Putamen (tissue), 1 donor: ENCODE data around the gene ZNF516.
A peak's percentile ranks its signal among the peaks of the same experiment; 100 is the strongest.

Source experiments
- DNase-seq: peaks from one replicate; pipeline ENCODE4 v3.0.0-alpha.2; 2016; ENCODE audit warnings: low spot score

The ZNF516 gene

GRCh38 chr18:76361219-76361618, 133.8 kb downstream of the ZNF516 start:
- DNase-seq = no peak

DNA sequence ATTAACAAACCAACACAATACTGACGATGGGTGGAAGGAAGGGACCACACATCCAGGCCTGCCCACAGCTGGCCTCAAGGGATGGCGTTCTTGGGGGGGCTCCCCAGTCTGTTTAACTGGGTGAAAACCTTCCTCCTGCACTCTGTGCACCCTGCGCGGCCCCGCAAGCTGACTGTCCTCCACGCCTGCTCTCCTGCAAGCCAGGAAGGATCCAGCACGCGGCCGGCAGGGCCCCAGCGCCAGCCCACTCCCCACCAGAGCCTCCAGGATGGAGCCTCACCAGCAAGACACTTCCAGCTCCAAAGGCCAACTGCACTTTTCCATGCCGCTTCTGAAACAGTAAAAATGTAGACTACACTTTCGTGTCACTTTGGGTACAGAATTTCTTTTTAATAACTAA, 135.1 kb downstream of the ZNF516 start:
- no peak for DNase-seq

GRCh38 chr18:76358774-76359173, 136.3 kb downstream of the ZNF516 start:
- no peak for DNase-seq

DNA sequence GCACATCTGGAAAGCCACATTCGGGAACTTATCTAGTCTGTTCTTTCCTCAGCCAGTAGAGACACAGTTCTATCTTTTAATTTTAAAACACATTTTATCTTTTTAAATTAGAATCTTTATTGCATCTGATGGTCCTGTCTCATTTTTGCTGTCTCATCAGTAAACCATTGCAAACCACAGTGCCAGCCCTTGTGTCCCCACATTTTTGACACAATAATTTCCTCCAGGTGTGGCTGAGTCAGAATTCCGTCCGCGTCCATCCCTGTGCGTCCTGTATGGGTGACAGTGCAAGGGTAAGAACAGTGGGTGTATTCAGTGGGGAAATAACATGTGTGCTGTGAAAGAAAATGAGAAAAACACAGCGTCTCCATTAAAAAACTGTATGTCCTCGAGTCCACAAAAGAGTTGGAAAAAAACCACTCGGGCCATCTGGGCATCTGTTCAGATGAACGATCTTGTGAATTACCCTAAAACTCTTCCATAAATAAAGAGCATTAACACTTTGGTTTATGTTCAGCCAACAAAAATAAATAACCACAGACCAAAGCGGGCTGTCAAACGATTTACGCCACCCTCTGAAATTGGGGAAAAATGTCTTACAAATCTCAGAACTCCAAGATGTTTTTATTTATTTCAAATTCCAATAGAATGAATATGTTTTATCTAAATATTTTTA, 137.3 kb downstream of the ZNF516 start:
- no peak for DNase-seq

GRCh38 chr18:76357174-76357573, 137.9 kb downstream of the ZNF516 start:
- DNase-seq = no peak

DNA sequence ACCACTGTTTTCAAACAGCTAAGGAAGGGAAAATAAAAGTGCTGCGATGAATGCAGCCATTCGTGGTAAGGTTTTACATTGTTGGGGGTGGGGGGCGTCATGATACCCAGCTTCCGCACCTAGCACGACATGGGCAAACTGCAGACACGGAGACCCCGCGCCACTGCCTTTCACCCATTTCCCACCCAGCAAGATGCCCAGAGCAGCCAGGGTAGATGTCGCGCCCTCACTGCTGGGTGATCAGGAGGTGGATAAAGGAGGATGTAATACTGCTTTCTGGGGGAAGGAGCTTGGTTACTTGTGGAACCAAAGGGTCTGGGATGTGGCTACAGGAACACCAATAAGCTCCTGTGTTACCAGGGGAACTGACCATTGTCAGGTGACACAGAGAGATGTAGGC, 138.4 kb downstream of the ZNF516 start:
- DNase-seq = no peak

GRCh38 chr18:76354348-76354747, 140.7 kb downstream of the ZNF516 start:
- peak; percentile 57 for DNase-seq

GRCh38 chr18:76353500-76353899, 141.5 kb downstream of the ZNF516 start:
- DNase-seq = no peak

- DNase-seq = no peak
These were observed 142.0 kb downstream of the ZNF516 start for GRCh38 chr18:76353046-76353445.

GRCh38 chr18:76351961-76352581, 143.0 kb downstream of the ZNF516 start:
- peak; percentile 58 for DNase-seq

DNA sequence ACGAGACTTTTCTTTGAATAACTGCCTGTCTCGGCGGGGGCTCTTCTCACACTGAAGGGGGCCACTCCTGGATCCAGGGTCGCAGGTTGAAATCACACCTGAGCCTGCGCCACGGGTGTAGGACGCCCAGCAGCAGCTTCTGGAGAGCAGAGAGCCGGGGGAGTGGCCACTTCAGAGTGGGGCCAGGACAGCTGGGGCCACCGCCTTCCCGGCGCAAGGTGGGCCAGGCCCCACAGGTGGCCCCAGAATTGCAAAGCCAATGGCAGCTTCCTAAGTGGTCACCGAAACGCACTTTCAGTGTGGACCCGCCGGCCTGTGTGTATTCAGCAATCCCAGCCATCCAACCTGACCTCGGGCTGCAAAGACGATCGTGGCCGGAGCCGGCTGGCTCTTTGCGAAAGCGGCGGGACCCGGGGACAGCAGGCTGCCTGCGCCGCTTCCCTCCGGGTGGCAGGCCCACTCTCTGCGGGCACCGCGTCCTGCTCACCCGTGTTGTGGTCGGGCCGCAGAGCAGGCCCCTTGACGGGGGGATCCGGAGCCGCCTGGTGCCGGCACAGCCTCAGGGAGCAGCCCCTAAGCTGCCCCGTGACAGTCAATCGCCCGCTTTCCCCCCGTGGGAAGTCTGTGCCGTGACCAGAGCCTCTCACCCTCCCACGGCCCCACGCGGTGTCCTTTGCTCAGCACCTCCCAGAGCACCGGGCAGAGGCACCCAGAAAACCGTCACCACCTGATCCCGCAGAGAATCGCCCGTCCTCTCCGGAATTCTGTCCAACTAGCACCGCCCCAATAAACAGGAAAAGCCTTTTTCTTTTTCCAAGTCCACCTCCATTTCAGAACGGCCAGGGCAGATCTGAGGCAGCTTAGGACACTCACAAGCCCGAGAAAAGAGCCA, 144.7 kb downstream of the ZNF516 start:
- DNase-seq = no peak

DNA sequence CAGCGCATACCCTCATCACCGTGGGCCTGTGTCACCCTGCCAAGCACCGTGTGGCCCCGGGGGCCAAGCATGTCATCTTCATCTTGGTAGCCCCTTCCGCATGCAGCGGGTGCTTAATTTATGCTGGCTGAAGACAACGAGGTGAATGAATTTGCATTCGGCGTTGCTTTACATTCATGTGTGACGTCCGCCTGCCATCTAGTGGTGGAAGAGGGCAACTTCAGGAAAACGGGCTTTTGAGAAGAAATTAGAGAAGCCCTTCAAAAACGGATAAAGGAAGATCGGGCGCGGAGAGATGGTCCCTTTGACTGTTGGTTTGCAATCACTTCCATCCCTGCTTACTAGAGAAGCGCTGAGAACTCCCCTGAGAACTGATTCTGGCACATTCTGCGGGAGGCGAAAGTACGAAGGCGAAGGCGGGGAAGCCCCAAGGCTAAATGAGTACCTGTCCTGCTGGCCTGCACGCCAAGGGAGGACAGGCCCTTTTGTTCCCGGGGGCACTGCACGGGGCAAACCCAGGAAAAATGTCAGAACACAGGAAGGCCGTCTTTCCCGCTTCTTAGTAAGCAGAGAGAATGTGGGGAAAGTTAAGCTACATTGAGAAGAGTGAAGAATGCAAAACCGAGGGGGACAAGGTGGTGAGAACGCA, 145.9 kb downstream of the ZNF516 start:
- DNase-seq = peak; percentile 63

GRCh38 chr18:76348267-76349066, 146.6 kb downstream of the ZNF516 start:
- no peak for DNase-seq

DNA sequence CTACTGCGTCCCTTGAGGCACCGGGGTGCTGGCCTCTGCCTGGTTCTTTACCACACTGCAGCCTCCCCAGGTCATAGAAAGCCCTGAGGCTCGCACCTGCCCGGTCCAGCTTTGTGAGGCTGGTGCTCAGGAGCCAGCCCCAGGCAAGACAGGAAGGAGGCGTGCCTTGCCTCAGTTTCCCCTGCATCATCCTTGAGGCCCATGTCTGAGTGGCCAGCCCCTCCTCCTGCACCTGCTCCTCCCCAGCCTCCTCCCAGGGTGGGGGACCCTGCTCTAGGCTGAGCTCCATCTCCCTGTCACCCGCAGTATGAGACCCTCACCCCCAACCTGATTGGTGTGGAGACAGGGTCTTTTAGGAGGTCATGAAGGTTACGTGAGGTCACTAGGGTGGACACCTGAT, 147.7 kb downstream of the ZNF516 start:
- no peak for DNase-seq

GRCh38 chr18:76346490-76347130, 148.4 kb downstream of the ZNF516 start:
- no peak for DNase-seq

DNA sequence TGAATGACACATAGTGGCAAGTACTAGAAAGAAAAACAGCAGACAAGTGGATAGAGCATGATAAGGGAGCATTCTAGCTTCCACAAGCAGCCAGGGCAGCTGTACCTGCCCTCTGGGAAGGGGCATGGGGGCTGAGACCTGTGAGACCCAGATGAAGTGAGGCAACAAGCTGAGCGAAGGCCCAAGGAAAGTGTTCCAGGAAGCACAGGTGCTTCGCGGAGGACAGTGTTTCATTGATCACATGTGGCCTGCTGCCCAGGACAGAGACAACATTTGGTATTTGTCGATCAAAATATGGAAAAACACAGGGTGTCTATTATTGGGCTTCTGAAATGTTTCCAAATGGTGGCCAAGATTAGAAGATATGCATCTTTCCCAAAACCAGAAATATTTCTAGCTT, 149.1 kb downstream of the ZNF516 start:
- DNase-seq = no peak

DNA sequence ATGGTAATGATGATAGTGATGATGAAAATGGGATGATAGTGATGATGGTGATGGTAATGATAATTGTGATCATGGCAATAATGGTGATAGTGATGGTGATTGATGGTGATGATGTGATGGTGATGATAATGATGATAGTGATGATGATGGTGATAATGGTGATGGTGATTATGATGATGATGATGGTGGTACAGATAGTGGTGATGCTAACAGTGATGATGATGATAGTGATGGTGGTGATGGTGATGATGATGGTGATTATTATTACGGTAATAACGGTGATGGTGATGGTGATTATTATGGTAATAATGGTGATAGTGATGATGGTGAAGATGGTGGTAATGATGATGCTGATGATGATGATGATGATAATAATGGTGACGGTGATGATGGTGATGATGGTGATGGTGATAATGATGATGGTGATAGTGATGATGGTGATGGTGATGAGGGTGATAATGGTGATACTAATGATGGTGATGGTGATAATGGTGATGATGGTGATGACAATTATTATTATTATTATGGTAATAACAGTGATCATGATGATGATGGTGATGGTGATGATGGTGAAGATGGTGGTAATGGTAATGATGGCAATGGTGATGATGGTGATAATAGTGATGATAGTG, 151.0 kb downstream of the ZNF516 start:
- no peak for DNase-seq

DNA sequence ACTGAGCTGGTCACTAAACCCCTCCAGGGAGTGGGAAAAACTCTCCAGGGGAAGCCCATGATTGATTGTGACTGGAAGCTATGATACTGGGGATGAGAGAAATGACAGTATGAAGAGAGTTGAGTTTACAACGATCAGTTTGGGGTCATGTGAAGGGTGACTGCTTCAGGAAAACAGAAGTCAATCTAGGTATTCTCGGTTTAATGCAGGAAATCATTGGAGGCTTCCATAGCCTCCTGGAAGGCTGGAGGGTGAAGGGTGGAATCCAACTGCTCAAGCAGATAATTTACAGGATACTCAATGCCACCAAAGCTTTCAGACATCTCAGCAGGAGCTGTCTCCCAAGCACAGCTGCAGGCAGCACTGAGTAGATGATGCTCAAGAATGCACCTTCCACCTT, 154.6 kb downstream of the ZNF516 start:
- DNase-seq = no peak

DNA sequence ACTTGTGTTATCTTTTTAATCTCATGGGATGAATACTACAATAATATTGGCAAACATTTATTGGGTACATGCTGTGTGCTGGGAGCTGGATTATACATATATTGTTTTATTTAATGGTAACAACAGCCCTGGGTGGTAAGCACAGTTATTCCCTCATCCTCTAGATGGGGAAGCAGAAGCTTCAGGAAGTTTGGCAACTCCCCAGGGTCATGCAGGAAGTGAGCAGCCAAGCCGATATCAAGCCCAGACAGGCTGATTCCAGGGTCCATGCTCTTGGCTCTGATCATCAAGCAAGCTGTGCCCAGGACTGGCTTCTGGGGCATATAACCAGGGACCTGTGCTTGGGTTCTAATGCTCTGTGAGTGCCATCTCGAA, 155.8 kb downstream of the ZNF516 start:
- no peak for DNase-seq

DNA sequence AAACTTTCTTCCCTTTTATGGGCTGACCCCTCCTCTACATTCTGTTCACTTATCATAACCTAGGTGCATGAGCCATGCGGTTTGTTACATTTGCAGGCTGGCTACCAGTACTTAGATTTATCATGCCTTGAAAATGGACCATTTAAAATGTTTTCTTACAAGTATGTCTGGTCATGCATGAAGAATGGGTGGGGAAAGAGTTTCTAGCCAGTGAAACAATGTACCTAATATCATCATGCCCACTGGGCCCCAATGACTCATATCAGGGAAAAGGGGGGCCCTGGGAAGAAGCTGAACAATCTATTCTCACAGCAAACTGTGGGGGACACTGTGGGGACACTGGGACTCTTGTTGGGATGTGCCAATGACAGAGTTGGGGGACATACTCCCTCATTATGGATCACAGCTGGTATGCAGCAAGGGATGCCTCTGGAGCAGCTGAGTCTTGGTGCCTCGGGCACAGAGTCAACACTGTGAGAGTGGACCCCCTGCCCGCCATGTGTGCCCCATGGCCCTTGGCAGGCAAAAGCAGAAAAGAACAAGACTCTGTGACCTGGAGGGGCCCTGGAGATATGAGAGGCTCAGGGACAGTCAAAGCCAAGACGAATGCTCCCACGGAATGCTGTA, 156.3 kb downstream of the ZNF516 start:
- DNase-seq = no peak
